Stomach (tissue), 9 donors: ENCODE measurements around the gene SYNE3. TPM values are rescaled to one million over a fixed set of nuclear protein-coding genes. Genes with fewer than 3 reads are reported as not detected.
A peak's percentile ranks its signal among the peaks of the same experiment; 100 is the strongest.

Experiments
- DNase-seq, 2 donors: peaks; one replicate each; pipeline versions ENCODE4 v3.0.0 to v3.0.0-alpha.2; 2013 to 2019
- H3K27ac ChIP-seq, 5 donors: fragments of 200-600 bp in 4 of 5; sonication (generic) in 4 of 5; one replicate each; pipeline ENCODE4 v1.5.1; 2013 to 2019; ENCODE audit warnings: mild to moderate bottlenecking in 1 of 5, moderate library complexity in 1 of 5
- H3K27me3 ChIP-seq, 3 donors: fragments of 200-600 bp; sonication (generic); one replicate each; pipeline ENCODE4 v1.5.1; 2017 to 2019; ENCODE audit warnings: mixed run types in 1 of 3
- H3K36me3 ChIP-seq, 4 donors: fragments of 200-600 bp; sonication (generic); 1 replicate in 3 of 4; 2 replicates in 1 of 4; pipeline ENCODE4 v1.5.1; 2016 to 2019
- H3K4me1 ChIP-seq, 4 donors: fragments of 200-600 bp; sonication (generic); one replicate each; pipeline ENCODE4 v1.5.1; 2016 to 2019
- H3K4me3 ChIP-seq, 4 donors: fragments of 200-600 bp; sonication (generic) in 3 of 4; one replicate each; pipeline ENCODE4 v1.5.1; 2016 to 2019; ENCODE audit warnings: mild to moderate bottlenecking in 1 of 4
- H3K9me3 ChIP-seq, 4 donors: fragments of 200-600 bp; sonication (generic); one replicate each; pipeline ENCODE4 v1.5.1; 2016 to 2019
- CTCF ChIP-seq, 7 experiments: fragments of 450-650 bp in 4 of 7; fragments of 200-600 bp in 3 of 7; sonication (generic) in 3 of 7; IDR thresholded peaks; one replicate each; pipeline ENCODE4 v1.5.1; 2016 to 2019; ENCODE audit warnings: antibody characterized with exemption in 7 of 7, control low read depth in 2 of 7, mild to moderate bottlenecking in 1 of 7
- EP300 ChIP-seq: sonication (generic); formaldehyde crosslinking; IDR thresholded peaks from one replicate; pipeline ENCODE4 v1.6.1; 2017; ENCODE audit warnings: antibody characterized with exemption
- POLR2A ChIP-seq, 4 donors: fragments of 450-650 bp; IDR thresholded peaks; one replicate each; pipeline ENCODE4 v1.6.1; 2016; ENCODE audit warnings: antibody characterized with exemption in 4 of 4, control low read depth in 2 of 4, mild to moderate bottlenecking in 1 of 4, moderate library complexity in 1 of 4
- POLR2AphosphoS5 ChIP-seq, 3 donors: sonication (generic); formaldehyde crosslinking; IDR thresholded peaks; one replicate each; pipeline ENCODE4 v1.6.1; 2016; ENCODE audit warnings: antibody characterized with exemption in 3 of 3
- whole genome bisulfite sequencing, 5 donors: extraction: QIAGEN DNeasy Blood & Tissue Kit in 3 of 5; methylation state at CpG; one replicate each; pipeline versions ENCODE4 v1.1.5 to v1.1.7; 2013 to 2018; 5-methylcytosine and 5-hydroxymethylcytosine counted together
- intact Hi-C: fragments of 100-400 bp; cut with DNase I; formaldehyde crosslinking; loops from one replicate; pipeline ENCODE4 v1.15.1; 2023; ENCODE audit warnings: low total_unique reads
- polyA plus RNA-seq, 3 donors: library from polyadenylated mRNA; stranded (reverse); fragments of 200-250 nt; gene quantifications; one replicate each; pipeline ENCODE4 v1.2.3, GENCODE V29; 2013
- total RNA-seq, 5 donors: library from RNA; depleted of rRNA; stranded (reverse); fragments of >200 nt; gene quantifications; one replicate each; pipeline versions ENCODE4 v1.1.0 to v1.2.3, GENCODE V29; 2014 to 2016
- donor health status: healthy with polysubstance abuse.
- donor health status: Bipolar disorder and iron deficiency.
- donor health status: healthy.

SYNE3 gene
- total and polyA plus RNA-seq, 8 donors = 0.58 to 85.2 (median 5.9) TPM

DNA sequence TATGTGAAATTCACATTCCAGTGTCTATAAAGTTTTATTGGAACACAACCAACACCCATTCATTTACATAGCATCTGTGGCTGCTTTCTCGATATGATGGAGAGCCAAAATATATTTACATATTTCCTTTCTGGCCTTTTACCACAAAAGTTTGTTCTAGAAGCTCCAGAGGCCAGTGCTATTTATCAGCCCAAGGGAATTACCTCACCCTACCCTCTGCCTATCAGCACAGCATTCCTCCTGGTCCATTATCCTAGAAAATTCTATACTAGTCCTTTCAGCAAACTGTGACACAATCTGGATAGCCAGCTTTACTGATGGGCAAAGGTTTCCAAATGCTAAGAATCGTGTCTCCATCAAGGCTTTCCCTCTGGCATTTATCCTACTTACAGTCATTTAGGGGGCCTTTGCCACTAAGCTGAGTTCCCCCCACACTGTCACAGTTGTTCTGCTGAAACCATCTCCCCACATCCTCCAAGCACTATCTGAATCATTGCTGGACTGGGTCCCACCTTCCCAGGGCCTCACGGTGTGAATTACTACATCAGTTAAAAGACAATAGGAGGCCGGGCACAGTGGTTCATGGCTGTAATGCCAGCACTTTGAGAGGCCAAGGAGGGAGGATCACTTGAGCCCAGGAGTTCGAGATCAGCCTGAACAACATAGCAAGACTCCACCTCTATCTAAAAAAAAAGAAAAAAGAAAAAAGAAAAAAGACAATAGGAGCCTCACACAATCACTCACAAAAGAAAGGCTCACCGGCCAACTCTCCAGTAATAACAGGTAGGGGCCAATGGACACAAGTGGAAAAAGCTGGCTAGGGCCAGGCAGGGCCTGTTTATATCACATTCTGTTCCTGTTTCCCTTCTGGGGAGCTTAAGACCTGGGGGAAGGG, 12.1 kb downstream of the SYNE3 start:
- no peaks in the 10 kb centered on the region for H3K27me3 ChIP-seq
- no peak for TF ChIP-seq EP300
- TF ChIP-seq CTCF (IDR thresholded peaks at IDR 0.05) = no peak
- no peak for TF ChIP-seq POLR2A (IDR thresholded peaks at IDR 0.05)
- no peak for TF ChIP-seq POLR2AphosphoS5 (IDR thresholded peaks at IDR 0.05)
- 64 to 69% (median 66%) methylated on average over 6 of the region's 6 CpGs for WGBS, 5 donors
- no peaks in the 10 kb centered on the region for H3K9me3 ChIP-seq
- DNase-seq = no peak
- H3K27ac ChIP-seq = no peak overlapping the region
- peaks cover 25 to 86% (median 49%) of the 10 kb centered on the region in 4 donors for H3K4me1 ChIP-seq
- no peaks in the 10 kb centered on the region for H3K36me3 ChIP-seq
- no peak overlapping the region for H3K4me3 ChIP-seq
- intact Hi-C loops = no loop called here

- TF ChIP-seq CTCF (IDR thresholded peaks at IDR 0.05) (no peak), POLR2A (IDR thresholded peaks at IDR 0.05) (no peak), EP300 (no peak), POLR2AphosphoS5 (IDR thresholded peaks at IDR 0.05) (no peak)
- intact Hi-C loops = no loop called here
- no peak for DNase-seq
- Histone ChIP-seq H3K9me3 (no peaks in the 10 kb centered on the region), H3K27me3 (no peaks in the 10 kb centered on the region), H3K4me3 (no peak overlapping the region), H3K4me1 (peaks cover 25 to 88% (median 50%) of the 10 kb centered on the region in 4 donors), H3K27ac (no peak overlapping the region), H3K36me3 (no peaks in the 10 kb centered on the region)
- 74 to 88% (median 76%) methylated on average over 8 of the region's 8 CpGs for WGBS, 5 donors
Measured at GRCh38 chr14:95503365-95504134, 12.9 kb downstream of the SYNE3 start.

- Histone ChIP-seq H3K4me1 (peaks cover 19 to 87% (median 48%) of the 10 kb centered on the region in 4 donors), H3K36me3 (no peaks in the 10 kb centered on the region), H3K4me3 (no peak overlapping the region), H3K9me3 (no peaks in the 10 kb centered on the region), H3K27me3 (no peaks in the 10 kb centered on the region), H3K27ac (peak overlapping the region in 1 of 5 donors; percentile 1)
- no peak for TF ChIP-seq POLR2A (IDR thresholded peaks at IDR 0.05)
- TF ChIP-seq CTCF (IDR thresholded peaks at IDR 0.05) = no peak
- no peak for TF ChIP-seq POLR2AphosphoS5 (IDR thresholded peaks at IDR 0.05)
- WGBS, 5 donors = 87 to 92% (median 90%) methylated on average over 14 of the region's 14 CpGs
- no peak for DNase-seq
- intact Hi-C loops = no loop called here
Measured at GRCh38 chr14:95502381-95502950, 14.0 kb downstream of the SYNE3 start.

- peak overlapping the region in 2 of 5 donors; percentile 18 to 34 for H3K27ac ChIP-seq
- DNase-seq = peak in 1 of 2 donors; percentile 51
- peaks cover 26 to 90% (median 52%) of the 10 kb centered on the region in 4 donors for H3K4me1 ChIP-seq
- intact Hi-C loops = no loop called here
- no peaks in the 10 kb centered on the region for H3K36me3 ChIP-seq
- no peak for TF ChIP-seq EP300
- no peak for TF ChIP-seq POLR2A (IDR thresholded peaks at IDR 0.05)
- TF ChIP-seq POLR2AphosphoS5 (IDR thresholded peaks at IDR 0.05) = peak in 2 of 3 donors; percentile 26 to 67
- no peak for TF ChIP-seq CTCF (IDR thresholded peaks at IDR 0.05)
- H3K9me3 ChIP-seq = no peaks in the 10 kb centered on the region
- no peaks in the 10 kb centered on the region for H3K27me3 ChIP-seq
- 69 to 87% (median 79%) methylated on average over 14 of the region's 14 CpGs for WGBS, 5 donors
- H3K4me3 ChIP-seq = no peak overlapping the region
Measured at GRCh38 chr14:95500772-95501401, 15.6 kb downstream of the SYNE3 start.
